BLaER1 (cell line): ENCODE data around the gene SLC12A8.

Source experiments
- H3K27ac ChIP-seq: shearing (Covaris generic); formaldehyde crosslinking; 2 replicates; pipeline ENCODE4 v1.8.1; 2022
- H3K27me3 ChIP-seq: shearing (Covaris generic); formaldehyde crosslinking; 2 replicates; pipeline ENCODE4 v1.8.1; 2022
- H3K36me3 ChIP-seq: shearing (Covaris generic); formaldehyde crosslinking; 2 replicates; pipeline ENCODE4 v1.8.1; 2022
- H3K4me1 ChIP-seq: shearing (Covaris generic); formaldehyde crosslinking; 2 replicates; pipeline ENCODE4 v1.8.1; 2022
- H3K4me2 ChIP-seq: shearing (Covaris generic); formaldehyde crosslinking; 2 replicates; pipeline ENCODE4 v1.8.1; 2022
- H3K4me3 ChIP-seq: shearing (Covaris generic); formaldehyde crosslinking; 2 replicates; pipeline ENCODE4 v1.8.1; 2022
- H3K9ac ChIP-seq: shearing (Covaris generic); formaldehyde crosslinking; 2 replicates; pipeline ENCODE4 v1.8.1; 2022
- H3K9me3 ChIP-seq: shearing (Covaris generic); formaldehyde crosslinking; 2 replicates; pipeline ENCODE4 v1.8.1; 2022
- H4K20me1 ChIP-seq: shearing (Covaris generic); formaldehyde crosslinking; 2 replicates; pipeline ENCODE4 v1.8.1; 2022
- Cebpa-rat ChIP-seq: shearing (Covaris generic); IDR thresholded peaks from 2 replicates; pipeline ENCODE4 v1.8.1; 2022

Gene SLC12A8

GRCh38 chr3:125112981-125113380, 99.6 kb downstream of the SLC12A8 start:
- no peak overlapping the region for H3K4me2 ChIP-seq
- no peak for TF ChIP-seq Cebpa-rat
- no peaks in the 10 kb centered on the region for H3K27me3 ChIP-seq
- no peak overlapping the region for H3K4me3 ChIP-seq
- no peak overlapping the region for H3K9ac ChIP-seq
- no peaks in the 10 kb centered on the region for H3K36me3 ChIP-seq
- H4K20me1 ChIP-seq, result no peaks in the 10 kb centered on the region
- peaks cover 46% of the 10 kb centered on the region for H3K4me1 ChIP-seq
- H3K27ac ChIP-seq, result no peak overlapping the region
- H3K9me3 ChIP-seq, result no peaks in the 10 kb centered on the region

GRCh38 chr3:125110876-125111480, 101.6 kb downstream of the SLC12A8 start:
- TF ChIP-seq Cebpa-rat, result no peak
- H3K9me3 ChIP-seq, result no peaks in the 10 kb centered on the region
- H3K4me2 ChIP-seq, result no peak overlapping the region
- H3K4me3 ChIP-seq, result no peak overlapping the region
- no peaks in the 10 kb centered on the region for H3K27me3 ChIP-seq
- no peak overlapping the region for H3K9ac ChIP-seq
- peaks cover 41% of the 10 kb centered on the region for H3K4me1 ChIP-seq
- H3K36me3 ChIP-seq, result no peaks in the 10 kb centered on the region
- H3K27ac ChIP-seq, result no peak overlapping the region
- H4K20me1 ChIP-seq, result no peaks in the 10 kb centered on the region

GRCh38 chr3:125110016-125110875, 102.3 kb downstream of the SLC12A8 start:
- no peak overlapping the region for H3K9ac ChIP-seq
- H3K9me3 ChIP-seq, result no peaks in the 10 kb centered on the region
- H3K4me3 ChIP-seq, result no peak overlapping the region
- no peaks in the 10 kb centered on the region for H3K36me3 ChIP-seq
- no peaks in the 10 kb centered on the region for H3K27me3 ChIP-seq
- no peaks in the 10 kb centered on the region for H4K20me1 ChIP-seq
- no peak overlapping the region for H3K27ac ChIP-seq
- no peak for TF ChIP-seq Cebpa-rat
- H3K4me1 ChIP-seq, result peaks cover 36% of the 10 kb centered on the region
- peak overlapping the region; percentile 65 for H3K4me2 ChIP-seq

- H3K36me3 ChIP-seq, result no peaks in the 10 kb centered on the region
- peak overlapping the region; percentile 65 for H3K4me2 ChIP-seq
- TF ChIP-seq Cebpa-rat, result no peak
These were observed 103.0 kb downstream of the SLC12A8 start for GRCh38 chr3:125109536-125109925.

GRCh38 chr3:125108833-125109535, 103.6 kb downstream of the SLC12A8 start:
- no peaks in the 10 kb centered on the region for H3K9me3 ChIP-seq
- H3K4me2 ChIP-seq, result peak overlapping the region; percentile 65
- H3K4me1 ChIP-seq, result peaks cover 36% of the 10 kb centered on the region
- H3K9ac ChIP-seq, result no peak overlapping the region
- TF ChIP-seq Cebpa-rat, result no peak
- H3K27me3 ChIP-seq, result no peaks in the 10 kb centered on the region
- H4K20me1 ChIP-seq, result no peaks in the 10 kb centered on the region
- H3K27ac ChIP-seq, result no peak overlapping the region
- no peaks in the 10 kb centered on the region for H3K36me3 ChIP-seq
- H3K4me3 ChIP-seq, result no peak overlapping the region

More at GRCh38 chr3:125109536-125109925, 103.0 kb downstream of the SLC12A8 start:
- Histone ChIP-seq H4K20me1 (no peaks in the 10 kb centered on the region), H3K4me3 (no peak overlapping the region), H3K27me3 (no peaks in the 10 kb centered on the region), H3K9me3 (no peaks in the 10 kb centered on the region), H3K27ac (no peak overlapping the region), H3K9ac (no peak overlapping the region), H3K4me1 (peaks cover 36% of the 10 kb centered on the region)

GRCh38 chr3:125107861-125108567, 104.5 kb downstream of the SLC12A8 start:
- Histone ChIP-seq H3K4me1 (peaks cover 36% of the 10 kb centered on the region), H3K9ac (no peak overlapping the region), H4K20me1 (no peaks in the 10 kb centered on the region), H3K27ac (peak overlapping the region; percentile 18; the same call in 1 of the 2 replicates), H3K4me2 (peak overlapping the region; percentile 65), H3K4me3 (no peak overlapping the region), H3K9me3 (no peaks in the 10 kb centered on the region), H3K36me3 (no peaks in the 10 kb centered on the region), H3K27me3 (no peaks in the 10 kb centered on the region)
- no peak for TF ChIP-seq Cebpa-rat

- Histone ChIP-seq H3K27me3 (no peaks in the 10 kb centered on the region), H3K4me2 (peak overlapping the region; percentile 65), H3K4me3 (no peak overlapping the region), H3K9ac (no peak overlapping the region), H3K9me3 (no peaks in the 10 kb centered on the region), H3K4me1 (peaks cover 36% of the 10 kb centered on the region), H3K36me3 (no peaks in the 10 kb centered on the region), H4K20me1 (no peaks in the 10 kb centered on the region), H3K27ac (peak overlapping the region; percentile 18; the same call in 1 of the 2 replicates)
- TF ChIP-seq Cebpa-rat, result no peak
These were observed 105.2 kb downstream of the SLC12A8 start for GRCh38 chr3:125107363-125107762.

- no peak overlapping the region for H3K4me3 ChIP-seq
These were observed 107.4 kb downstream of the SLC12A8 start for GRCh38 chr3:125105116-125105515.

GRCh38 chr3:125104639-125105038, 107.9 kb downstream of the SLC12A8 start:
- TF ChIP-seq Cebpa-rat, result no peak
- Histone ChIP-seq H3K4me1 (peaks cover 23% of the 10 kb centered on the region), H3K9me3 (peaks cover 5% of the 10 kb centered on the region; the same call in 1 of the 2 replicates), H4K20me1 (no peaks in the 10 kb centered on the region), H3K36me3 (no peaks in the 10 kb centered on the region), H3K4me2 (no peak overlapping the region), H3K4me3 (no peak overlapping the region), H3K9ac (no peak overlapping the region), H3K27ac (no peak overlapping the region), H3K27me3 (no peaks in the 10 kb centered on the region)

More at GRCh38 chr3:125105116-125105515, 107.4 kb downstream of the SLC12A8 start:
- peaks cover 28% of the 10 kb centered on the region for H3K4me1 ChIP-seq
- H3K9ac ChIP-seq, result no peak overlapping the region
- H4K20me1 ChIP-seq, result no peaks in the 10 kb centered on the region
- H3K27ac ChIP-seq, result no peak overlapping the region
- H3K27me3 ChIP-seq, result no peaks in the 10 kb centered on the region
- H3K36me3 ChIP-seq, result no peaks in the 10 kb centered on the region
- H3K9me3 ChIP-seq, result 0 out of 2 replicates have a peak, but pooled peaks cover under 1% of the 10 kb centered on the region
- H3K4me2 ChIP-seq, result no peak overlapping the region
- no peak for TF ChIP-seq Cebpa-rat
